ENCODE measurements around the gene HMG20B.
"Not testable (repeated sequence)": the region's sequence is repeated elsewhere in the genome, so short reads cannot be mapped to it uniquely, and the experiment has no call there.

The HMG20B gene
- 48.0 to 52.7 reads per million in 2 donors for total RNA-seq

DNA sequence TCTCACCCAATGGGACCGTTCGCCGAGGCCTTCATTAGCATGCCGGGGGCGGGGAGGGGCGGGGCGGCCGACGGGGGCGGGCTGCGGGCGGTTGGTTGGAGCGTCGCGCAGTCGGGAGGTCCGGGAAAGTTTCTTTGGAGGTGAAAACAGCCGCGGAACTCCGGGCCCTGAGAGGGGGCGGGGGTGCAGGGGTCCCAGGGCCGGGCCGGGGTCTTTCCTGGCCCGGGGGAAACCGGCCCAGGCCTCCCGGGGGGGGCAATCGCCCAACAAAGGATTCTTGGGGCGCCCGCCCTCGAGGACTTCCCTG, at the start of gene HMG20B:
Gene HMG20B, plus strand, starts transcription at position 90 of the 307 bp plus-strand sequence. CDS start 366 bp downstream, outside the sequence.
- no peak for DNase-seq

DNA sequence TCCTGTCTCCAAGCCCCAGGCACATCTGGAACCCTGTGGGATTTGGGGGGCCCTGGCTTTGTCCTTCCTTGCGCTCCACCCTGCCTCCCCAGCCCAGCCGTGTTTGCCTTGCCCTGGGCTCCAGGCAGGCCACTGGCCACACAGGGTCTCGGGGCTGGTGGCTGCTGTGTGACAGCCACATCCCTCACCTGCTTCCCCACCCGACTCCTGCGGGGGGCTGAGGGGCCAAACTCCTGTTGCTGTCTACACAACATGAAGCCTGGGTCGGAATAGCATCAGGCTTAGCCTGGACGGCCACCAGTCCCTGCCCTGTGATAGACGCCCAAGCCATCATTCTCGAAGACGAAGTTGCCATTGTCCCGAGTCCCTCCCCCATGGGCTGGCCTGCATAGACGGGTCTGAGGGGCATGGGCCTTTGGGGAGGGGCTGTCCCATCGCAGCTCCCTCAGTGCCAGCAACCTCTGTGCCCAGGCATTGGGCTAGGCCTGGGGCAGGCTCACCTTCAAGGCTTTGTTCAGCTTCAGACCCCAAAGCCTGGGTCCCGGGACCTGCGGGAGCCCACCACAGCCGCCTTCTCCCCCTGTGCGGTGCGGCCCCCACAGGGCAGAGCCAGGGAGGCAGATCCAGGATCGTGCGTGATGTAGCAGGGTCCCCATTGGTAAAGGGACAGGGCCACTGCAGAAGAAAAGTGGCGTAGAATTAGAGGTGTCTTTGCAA, 49.2 kb upstream of the HMG20B start:
- no peak for DNase-seq

DNA sequence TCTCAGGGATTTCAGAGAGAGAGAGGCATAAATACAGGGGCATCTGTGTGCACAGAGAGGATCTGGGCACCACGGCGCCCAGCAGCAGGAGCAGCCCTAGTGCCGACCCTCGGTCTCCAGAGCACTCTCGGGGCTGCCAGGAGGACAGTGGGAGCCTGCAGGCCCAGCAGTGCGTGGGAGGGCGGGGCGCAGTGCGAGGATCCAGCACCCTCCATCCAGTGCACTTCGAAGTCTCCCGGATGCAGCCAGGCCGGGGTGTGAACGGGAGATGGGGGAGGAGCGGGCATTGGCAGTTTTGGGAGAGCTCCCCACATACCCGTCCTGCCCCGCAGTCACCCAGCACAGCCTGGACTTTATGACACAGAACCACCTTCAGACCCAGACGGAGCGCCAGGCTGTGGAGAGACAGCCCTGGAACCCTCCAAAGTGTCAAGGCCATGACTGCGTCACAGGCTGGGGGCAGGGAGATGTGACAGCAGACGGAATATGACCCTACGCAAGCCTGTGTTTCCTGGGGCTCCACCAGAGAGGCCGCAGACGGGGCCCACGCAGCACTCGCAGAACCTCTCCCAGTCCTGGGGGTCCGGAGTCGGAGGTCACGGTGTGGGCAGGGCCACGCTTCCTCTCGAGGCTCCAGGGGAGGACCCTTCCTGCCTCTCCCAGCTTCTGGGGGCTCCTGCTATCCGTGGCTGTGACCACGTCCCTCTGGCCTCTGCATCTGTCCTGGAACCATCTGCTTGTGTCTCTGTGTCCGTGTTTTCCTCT, 48.5 kb upstream of the HMG20B start:
- no peak for DNase-seq

DNA sequence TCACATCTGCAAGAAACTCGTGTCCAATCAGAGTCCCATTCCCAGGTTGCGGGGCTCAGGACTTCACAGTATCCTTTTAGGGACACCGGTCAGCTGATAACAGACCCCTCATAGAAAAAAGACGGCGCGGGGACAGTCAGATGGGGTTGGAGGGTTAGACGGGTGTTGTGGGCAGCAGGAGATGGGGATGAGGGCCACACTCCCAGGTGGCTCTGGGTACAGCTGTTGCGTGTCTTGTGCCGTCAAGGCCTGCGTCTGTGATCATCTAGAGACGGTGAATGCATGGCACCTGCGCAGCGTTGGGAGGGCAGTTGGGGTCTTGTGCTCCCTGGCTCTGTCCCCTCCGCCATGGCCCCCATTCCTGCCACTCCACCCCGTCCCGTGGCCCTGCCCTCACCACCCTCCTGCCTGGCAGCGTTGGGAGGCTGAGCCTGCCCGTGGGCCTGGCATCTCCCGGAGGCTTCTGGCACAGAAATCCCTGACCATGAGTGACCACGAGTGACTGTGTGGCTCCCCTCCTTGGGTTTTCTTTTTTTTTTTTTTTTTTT, 47.8 kb upstream of the HMG20B start:
- DNase-seq = no peak

DNA sequence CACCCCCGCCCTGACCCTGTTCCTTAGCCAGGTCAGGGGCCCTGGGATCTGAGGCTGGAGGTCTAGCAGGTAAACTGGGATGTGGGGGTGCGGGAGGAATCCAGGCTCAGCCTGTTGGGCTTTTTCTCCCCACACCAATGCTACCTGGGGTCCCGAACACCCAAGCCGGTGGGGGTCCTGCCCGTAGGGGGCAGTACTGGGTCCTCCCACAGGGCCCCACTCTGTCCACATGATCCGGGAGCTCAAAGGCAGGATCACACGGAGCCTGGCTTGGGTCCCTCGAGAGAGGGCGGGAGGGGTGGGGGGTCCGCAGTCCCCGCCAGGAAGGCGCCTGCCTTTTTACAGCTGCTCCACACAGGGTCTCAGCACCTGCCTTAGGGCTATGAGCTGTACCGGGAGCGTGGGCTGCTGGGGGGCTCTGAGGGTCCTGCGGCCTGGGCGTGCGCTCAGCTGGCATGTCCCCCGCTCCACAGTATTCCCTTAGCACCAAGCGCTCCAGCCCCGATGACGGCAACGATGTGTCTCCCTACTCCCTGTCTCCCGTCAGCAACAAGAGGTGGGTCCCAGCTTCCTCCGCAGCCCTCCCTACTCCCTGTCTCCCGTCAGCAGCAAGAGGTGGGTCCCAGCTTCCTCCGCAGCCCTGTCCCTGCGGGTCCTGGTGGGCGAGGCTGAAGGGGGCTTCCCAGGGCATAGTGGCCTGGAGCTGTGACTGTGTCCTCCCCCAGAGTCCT, 46.1 kb upstream of the HMG20B start:
- no peak for DNase-seq

DNA sequence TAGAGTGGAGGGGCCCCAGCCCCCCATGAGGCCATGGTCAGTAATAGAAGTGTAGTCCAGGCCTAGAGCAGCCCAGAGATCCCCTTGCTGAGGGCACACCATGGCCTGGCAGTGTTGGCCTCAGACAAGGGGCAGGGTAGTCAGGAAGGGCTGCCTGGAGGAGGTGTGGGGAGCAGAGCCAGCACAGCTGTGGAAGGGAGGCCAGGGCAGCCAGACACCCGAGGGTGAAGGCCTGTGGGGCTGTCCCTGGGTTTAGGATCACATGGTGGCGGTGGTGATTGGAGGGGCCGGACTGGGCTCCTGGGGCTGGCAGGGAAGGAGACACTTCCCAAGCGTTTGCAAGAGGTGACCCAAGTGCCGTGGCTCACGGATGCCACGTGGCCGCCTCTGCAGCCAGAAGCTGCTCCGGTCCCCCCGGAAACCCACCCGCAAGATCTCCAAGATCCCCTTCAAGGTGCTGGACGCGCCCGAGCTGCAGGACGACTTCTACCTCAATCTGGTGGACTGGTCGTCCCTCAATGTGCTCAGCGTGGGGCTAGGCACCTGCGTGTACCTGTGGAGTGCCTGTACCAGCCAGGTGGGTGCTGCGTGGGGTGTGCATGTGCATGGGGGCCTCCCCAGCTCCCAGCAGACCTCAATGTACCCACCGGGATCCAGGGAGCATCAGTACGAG, 45.4 kb upstream of the HMG20B start:
- DNase-seq = no peak

DNA sequence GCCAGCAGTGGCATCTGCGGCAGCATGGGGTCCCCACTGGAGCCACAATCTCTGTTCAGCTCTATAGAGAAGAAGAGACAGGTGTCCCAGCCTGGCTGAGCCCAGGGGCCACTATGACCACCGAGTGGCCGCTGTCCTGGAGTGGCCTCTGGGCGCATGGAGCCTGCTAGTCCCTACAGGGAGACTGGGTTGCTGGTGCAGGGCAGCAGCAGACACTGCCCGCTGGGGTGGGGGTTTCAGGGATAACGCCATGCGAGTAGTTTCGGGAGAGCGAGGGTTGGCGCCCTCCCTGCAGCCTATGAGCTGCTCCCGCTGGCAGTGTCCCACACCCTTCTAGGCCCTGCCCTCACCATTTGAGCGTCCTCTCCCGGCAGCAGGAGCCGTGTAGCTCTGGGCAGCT, 44.7 kb upstream of the HMG20B start:
- DNase-seq = no peak

DNA sequence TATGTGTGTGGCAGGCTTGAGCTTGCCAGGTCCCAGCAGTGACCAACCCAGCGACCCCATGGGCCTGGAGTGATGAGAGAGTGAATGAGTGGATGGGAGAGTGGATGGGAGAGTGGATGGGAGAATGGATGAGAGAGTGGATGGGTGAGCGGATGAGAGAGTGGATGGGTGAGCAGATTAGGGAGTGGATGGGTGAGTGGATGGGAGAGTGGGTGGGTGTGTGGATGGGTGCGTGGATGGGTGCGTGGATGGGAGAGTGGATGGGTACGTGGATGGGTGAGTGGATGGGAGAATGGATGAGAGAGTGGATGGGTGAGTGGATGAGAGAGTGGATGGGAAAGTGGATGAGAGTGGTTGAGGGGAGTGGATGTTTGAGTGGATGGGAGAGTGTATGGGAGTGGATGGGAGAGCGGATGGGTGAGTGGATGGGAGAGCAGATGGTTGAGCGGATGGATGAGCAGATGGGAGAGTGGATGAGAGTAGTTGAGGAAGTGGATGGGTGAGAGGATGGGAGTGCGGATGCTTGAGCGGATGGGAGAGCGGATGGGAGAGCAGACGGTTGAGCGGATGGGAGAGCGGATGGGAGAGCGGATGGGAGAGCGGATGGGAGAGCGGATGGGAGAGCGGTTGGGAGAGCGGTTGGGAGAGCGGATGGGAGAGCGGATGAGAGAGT, 44.1 kb upstream of the HMG20B start:
- no peak for DNase-seq

DNA sequence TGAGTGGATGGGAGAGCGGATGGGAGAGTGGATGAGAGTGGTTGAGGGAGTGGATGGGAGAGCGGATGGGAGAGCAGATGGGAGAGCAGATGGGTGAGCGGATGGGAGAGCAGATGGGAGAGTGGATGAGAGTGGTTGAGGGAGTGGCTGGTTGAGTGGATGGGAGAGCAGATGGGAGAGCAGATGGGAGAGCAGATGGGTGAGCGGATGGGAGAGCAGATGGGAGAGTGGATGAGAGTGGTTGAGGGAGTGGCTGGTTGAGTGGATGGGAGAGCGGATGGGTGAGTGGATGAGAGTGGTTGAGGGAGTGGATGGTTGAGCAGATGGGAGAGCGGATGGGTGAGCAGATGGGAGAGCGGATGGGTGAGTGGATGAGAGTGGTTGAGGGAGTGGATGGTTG, 43.4 kb upstream of the HMG20B start:
- not testable (repeated sequence) for DNase-seq

DNA sequence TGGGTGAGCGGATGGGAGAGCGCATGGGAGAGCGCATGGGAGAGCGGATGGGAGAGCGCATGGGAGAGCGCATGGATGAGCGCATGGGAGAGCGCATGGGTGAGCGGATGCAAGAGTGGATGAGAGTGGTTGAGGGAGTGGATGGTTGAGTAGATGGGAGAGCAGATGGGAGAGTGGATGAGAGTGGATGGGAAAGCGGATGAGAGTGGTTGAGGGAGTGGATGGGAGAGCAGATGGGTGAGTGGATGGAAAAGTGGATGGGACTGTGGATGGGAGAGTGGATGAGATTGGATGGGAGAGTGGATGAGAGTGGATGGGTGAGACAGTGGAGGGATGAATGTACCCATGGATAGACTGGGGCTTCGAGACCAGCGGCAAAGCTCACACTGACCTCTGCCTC, 42.4 kb upstream of the HMG20B start:
- no peak for DNase-seq

DNA sequence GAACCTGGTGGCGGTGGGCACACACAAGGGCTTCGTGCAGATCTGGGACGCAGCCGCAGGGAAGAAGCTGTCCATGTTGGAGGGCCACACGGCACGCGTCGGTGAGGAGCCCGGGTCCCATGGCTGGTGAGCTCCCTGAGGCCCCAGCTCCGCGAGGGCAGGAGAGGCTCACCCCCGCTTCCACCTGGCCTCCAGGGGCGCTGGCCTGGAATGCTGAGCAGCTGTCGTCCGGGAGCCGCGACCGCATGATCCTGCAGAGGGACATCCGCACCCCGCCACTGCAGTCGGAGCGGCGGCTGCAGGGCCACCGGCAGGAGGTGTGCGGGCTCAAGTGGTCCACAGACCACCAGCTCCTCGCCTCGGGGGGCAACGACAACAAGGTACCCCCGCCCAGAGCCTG, 41.0 kb upstream of the HMG20B start:
- no peak for DNase-seq

DNA sequence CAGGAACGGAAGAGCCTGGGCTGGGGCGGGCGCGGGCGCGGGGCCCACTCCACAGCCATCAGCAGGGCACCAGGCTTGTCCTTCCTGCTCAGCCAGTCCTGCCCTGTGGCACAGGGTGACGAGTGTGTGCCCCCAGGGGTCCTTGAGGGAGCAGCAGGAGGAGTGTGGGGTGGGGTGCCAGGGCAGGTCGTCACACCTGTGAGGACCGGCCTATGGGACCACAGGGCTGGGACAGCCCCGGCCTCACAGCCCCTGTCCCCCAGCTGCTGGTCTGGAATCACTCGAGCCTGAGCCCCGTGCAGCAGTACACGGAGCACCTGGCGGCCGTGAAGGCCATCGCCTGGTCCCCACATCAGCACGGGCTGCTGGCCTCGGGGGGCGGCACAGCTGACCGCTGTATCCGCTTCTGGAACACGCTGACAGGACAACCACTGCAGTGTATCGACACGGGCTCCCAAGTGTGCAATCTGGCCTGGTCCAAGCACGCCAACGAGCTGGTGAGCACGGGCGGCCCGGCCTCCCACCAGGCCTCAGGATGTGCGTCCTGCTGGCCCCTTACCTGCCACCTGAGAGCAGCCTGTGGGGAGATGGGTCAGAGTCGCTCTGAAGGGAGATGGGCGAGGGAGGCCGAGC, 40.5 kb upstream of the HMG20B start:
- DNase-seq = no peak

DNA sequence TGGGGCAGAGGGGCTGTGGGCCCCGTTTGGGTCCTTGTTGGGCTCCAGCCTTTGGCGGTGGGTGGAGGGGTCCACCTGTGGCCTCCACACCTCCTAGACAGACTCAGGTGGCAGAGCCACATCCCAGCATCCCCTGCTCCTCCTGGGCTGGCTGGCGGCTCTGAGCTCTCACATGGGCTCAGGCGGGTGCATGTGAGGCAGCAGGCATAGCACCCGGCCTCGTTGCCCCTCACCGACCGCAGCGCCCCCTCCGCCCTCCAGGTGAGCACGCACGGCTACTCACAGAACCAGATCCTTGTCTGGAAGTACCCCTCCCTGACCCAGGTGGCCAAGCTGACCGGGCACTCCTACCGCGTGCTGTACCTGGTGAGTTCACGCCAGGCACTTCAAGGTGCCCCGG, 39.7 kb upstream of the HMG20B start:
- no peak for DNase-seq

DNA sequence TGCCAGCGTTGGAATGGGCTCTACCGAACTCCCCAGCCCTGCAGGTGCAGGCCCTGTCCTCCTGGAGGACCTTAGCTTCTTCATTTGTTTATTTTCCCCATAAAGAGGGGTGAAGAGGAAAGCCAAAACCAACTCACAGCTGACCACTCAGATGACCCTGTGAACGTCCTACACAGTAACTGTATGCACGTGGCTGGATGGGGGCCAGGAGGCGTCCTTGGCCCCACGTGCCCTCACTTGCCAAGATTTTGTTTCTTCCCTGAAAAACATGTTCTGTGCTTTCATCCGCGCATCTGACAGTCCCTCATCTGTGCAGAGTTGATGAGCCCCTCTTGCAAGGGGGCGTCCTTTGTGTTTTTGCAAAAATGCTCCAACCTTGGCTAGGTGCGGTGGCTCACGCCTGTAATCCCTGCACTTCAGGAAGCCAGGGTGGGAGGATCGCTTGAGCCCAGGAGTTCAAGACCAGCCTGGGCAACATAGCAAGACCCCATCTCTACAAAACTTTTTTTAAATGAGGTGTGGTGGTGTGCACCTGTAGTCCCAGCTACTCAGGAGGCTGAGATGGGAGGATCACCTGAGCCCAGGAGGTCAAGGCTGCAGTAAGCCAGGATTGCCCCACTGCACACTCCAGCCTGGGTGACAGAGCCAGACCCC, 39.1 kb upstream of the HMG20B start:
- DNase-seq = no peak

DNA sequence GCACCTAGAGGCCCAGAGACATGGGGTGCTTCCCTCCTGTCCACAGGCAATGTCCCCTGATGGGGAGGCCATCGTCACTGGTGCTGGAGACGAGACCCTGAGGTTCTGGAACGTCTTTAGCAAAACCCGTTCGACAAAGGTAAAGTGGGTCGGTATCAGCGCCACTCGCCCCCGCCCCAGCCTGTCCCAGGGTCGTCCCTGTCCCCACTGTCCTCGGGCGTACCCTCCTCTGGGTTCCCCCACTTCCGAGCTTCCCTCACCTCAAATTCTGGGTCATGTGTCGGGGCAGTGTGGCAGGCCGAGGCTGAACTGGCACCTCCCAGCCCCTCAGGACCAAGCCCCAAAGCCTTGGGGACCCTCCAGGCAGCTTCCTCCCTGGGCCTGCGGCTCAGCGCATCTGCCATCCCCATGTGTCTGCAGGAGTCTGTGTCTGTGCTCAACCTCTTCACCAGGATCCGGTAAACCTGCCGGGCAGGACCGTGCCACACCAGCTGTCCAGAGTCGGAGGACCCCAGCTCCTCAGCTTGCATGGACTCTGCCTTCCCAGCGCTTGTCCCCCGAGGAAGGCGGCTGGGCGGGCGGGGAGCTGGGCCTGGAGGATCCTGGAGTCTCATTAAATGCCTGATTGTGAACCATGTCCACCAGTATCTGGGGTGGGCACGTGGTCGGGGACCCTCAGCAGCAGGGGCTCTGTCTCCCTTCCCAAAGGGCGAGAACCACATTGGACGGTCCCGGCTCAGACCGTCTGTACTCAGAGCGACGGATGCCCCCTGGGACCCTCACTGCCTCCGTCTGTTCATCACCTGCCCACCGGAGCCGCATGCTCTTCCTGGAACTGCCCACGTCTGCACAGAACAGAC, 38.1 kb upstream of the HMG20B start:
- no peak for DNase-seq

DNA sequence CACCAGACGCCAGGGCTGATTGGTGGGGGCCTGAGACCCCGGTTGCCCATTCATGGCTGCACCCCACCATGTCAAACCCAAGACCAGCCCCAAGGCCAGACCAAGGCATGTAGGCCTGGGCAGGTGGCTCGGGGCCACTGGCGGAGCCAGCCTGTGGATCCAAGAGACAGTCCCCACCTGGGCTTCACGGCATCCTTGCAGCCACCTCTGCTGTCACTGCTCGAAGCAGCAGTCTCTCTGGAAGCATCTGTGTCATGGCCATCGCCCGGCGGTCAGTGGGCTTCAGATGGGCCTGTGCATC, 37.6 kb upstream of the HMG20B start:
- DNase-seq = no peak

DNA sequence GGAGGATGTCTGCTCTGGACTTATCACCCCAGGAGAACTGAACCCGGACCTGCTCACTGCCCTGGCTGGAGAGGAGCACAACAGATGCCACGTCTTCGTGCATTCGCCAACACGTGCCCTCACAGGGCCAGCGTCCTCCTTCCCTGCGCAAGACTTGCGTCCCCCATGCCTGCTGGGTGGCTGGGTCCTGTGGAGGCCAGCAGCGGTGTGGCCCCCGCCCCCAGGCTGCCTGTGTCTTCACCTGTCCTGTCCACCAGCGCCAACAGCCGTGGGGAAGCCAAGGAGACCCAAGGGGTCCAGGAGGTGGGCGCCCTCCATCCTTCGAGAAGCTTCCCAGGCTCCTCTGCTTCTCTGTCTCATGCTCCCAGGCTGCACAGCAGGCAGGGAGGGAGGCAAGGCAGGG, 37.2 kb upstream of the HMG20B start:
- no peak for DNase-seq

DNA sequence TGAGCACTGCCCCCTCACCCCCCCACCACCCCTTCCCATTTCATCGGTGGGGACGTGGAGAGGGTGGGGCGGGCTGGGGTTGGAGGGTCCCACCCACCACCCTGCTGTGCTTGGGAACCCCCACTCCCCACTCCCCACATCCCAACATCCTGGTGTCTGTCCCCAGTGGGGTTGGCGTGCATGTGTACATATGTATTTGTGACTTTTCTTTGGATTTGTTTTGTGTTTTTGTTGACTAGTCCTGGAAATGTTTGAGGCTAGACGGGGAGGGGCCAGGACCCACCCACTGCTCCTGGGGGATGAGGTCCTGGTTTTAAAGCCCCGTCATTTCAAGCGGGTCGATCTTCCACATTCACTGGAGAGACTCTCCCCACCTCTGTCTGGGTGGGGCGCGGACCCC, 36.8 kb upstream of the HMG20B start:
- no peak for DNase-seq

DNA sequence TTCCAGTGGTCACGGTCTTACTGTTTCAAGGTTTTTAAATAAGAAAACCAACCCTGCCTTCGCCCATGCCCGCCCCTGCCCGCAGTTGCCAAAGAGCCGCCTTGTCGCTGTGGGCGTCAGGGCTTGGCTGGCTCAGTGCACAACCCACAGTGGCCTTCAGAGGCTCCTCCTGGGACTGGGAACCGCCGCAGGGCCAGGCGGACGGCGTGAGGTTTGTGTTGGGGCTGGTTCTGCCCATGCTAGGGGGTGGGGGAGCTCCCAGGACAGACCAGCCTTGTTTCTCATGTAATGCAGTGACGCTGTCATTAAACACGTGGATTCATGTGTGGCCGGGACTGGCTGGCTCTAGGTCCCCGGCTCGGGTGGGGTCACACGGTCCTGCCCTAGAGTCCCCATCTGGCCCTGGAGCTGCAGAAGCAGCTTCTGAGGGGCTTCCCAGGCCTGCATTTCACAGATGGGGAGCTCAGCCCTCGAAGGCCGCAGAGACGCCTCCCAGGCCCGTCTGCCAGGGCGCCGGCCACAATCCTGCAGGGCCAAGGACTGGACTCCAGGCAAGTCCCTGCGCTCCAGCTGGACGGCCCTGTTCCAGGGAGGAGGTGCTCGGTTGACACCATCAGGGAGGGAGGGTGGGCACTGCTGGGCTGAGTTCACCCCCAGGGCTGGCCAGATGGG, 36.2 kb upstream of the HMG20B start:
- no peak for DNase-seq

DNA sequence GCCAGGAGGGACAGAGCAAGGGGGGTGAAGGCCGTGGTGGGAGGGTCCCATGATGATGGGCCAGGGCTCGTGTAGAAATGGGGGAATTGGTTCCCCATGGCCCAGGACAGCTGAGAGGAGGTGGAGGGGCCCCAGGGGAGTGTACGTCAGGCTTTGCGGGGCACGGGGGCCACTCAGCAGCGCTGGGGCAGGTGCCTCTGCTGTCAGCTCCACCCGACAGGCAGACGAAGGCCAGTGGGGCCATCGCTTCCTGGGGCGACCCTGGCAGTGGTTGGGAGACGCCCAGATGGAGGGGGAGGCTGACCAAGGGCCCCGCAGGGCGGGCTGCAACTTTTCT, 35.7 kb upstream of the HMG20B start:
- DNase-seq = no peak
